ACHN (cell line): Measurements from ENCODE around the gene TPBG.
"Not testable (repeated sequence)": the region's sequence is repeated elsewhere in the genome, so short reads cannot be mapped to it uniquely, and the experiment has no call there.

ENCODE experiments used
- DNase-seq: peaks from one replicate; pipeline ENCODE4 v3.0.0-alpha.2; 2015
- in situ Hi-C: cut with HindIII; loops from 2 replicates; pipeline ENCODE4 v1.10.0; 2017; ENCODE audit warnings: low sequenced_read_pairs, low pct_ligation_motif_present, low pct_unique_long_range_greater_than_20kb

TPBG gene

GRCh38 chr6:82371799-82372546, 8.4 kb downstream of the TPBG start:
- in situ Hi-C loops: no loop called here
- no peak for DNase-seq

GRCh38 chr6:82372656-82373055, 9.0 kb downstream of the TPBG start:
- in situ Hi-C loops: no loop called here

GRCh38 chr6:82374516-82374915, 10.9 kb downstream of the TPBG start:
- in situ Hi-C loops: no loop called here
- DNase-seq: no peak

More at GRCh38 chr6:82372656-82373055, 9.0 kb downstream of the TPBG start:
- no peak for DNase-seq

GRCh38 chr6:82376636-82377035, 13.0 kb downstream of the TPBG start:
- in situ Hi-C loops: no loop called here
- DNase-seq: no peak

- in situ Hi-C loops: no loop called here
- no peak for DNase-seq
These were observed 17.1 kb downstream of the TPBG start for GRCh38 chr6:82380566-82381185.

- in situ Hi-C loops: no loop called here
- DNase-seq: no peak
These were observed 17.7 kb downstream of the TPBG start for GRCh38 chr6:82381278-82381677.

- in situ Hi-C loops: no loop called here
- no peak for DNase-seq
These were observed 21.5 kb downstream of the TPBG start for GRCh38 chr6:82385102-82385501.

GRCh38 chr6:82385546-82385945, 21.9 kb downstream of the TPBG start:
- in situ Hi-C loops: no loop called here
- no peak for DNase-seq

GRCh38 chr6:82385961-82386360, 22.3 kb downstream of the TPBG start:
- in situ Hi-C loops: no loop called here
- no peak for DNase-seq

- in situ Hi-C loops, DNase-seq: not testable (repeated sequence)
These were observed 31.2 kb downstream of the TPBG start for GRCh38 chr6:82394770-82395169.

GRCh38 chr6:82396964-82397751, 33.5 kb downstream of the TPBG start:
- in situ Hi-C loops: no loop called here
- no peak for DNase-seq

- in situ Hi-C loops: no loop called here
- no peak for DNase-seq
These were observed 34.5 kb downstream of the TPBG start for GRCh38 chr6:82397962-82398692.

GRCh38 chr6:82408952-82409431, 45.4 kb downstream of the TPBG start:
- in situ Hi-C loops: no loop called here
- no peak for DNase-seq

- no peak for DNase-seq
- in situ Hi-C loops: no loop called here
These were observed 46.6 kb downstream of the TPBG start for GRCh38 chr6:82410151-82410648.

GRCh38 chr6:82413868-82414267, 50.3 kb downstream of the TPBG start:
- in situ Hi-C loops: no loop called here
- no peak for DNase-seq

GRCh38 chr6:82415820-82416219, 52.2 kb downstream of the TPBG start:
- no peak for DNase-seq
- in situ Hi-C loops: no loop called here

GRCh38 chr6:82416346-82416745, 52.7 kb downstream of the TPBG start:
- no peak for DNase-seq
- in situ Hi-C loops: no loop called here
